NT2/D1 (cell line): ENCODE results near the gene SLC5A11.
"Not testable (repeated sequence)": the region's sequence is repeated elsewhere in the genome, so short reads cannot be mapped to it uniquely, and the experiment has no call there.

Experiments used
- DNase-seq: peaks from one replicate; pipeline ENCODE4 v3.0.0-alpha.2; 2011; ENCODE audit warnings: low read depth, low spot score
- H3K27me3 ChIP-seq: 2 replicates; pipeline ENCODE4 v1.6.0; 2011; ENCODE audit warnings: mild to moderate bottlenecking; ENCODE audit not compliant: insufficient read length, insufficient read depth
- H3K36me3 ChIP-seq: 2 replicates; pipeline ENCODE4 v1.6.1; 2011; ENCODE audit warnings: mild to moderate bottlenecking, low read length, mixed read lengths; ENCODE audit not compliant: insufficient read depth, insufficient read length
- H3K4me1 ChIP-seq: 2 replicates; pipeline ENCODE4 v1.5.1; 2011; ENCODE audit not compliant: insufficient read depth, insufficient read length
- H3K4me3 ChIP-seq: 2 replicates; pipeline ENCODE4 v1.5.1; 2011; ENCODE audit warnings: low read depth; ENCODE audit not compliant: insufficient read length
- H3K9ac ChIP-seq: 2 replicates; pipeline ENCODE4 v1.6.0; 2011; ENCODE audit warnings: low read depth; ENCODE audit not compliant: insufficient read length
- H3K9me3 ChIP-seq: 2 replicates; pipeline ENCODE4 v1.5.1; 2011; ENCODE audit warnings: mild to moderate bottlenecking, low read length; ENCODE audit not compliant: insufficient read depth
- SUZ12 ChIP-seq: IDR thresholded peaks from 2 replicates; pipeline ENCODE4 v1.6.1; 2011; ENCODE audit not compliant: insufficient read length, insufficient read depth; ENCODE audit errors: extremely low read depth
- YY1 ChIP-seq: IDR thresholded peaks from 2 replicates; pipeline ENCODE4 v1.6.1; 2011; ENCODE audit not compliant: insufficient read length, insufficient read depth
- ZNF274 ChIP-seq: IDR thresholded peaks from 2 replicates; pipeline ENCODE4 v1.6.1; 2011; ENCODE audit warnings: mild to moderate bottlenecking, low read depth, low read length

The SLC5A11 gene

GRCh38 chr16:24896439-24896838 lies 50.7 kb downstream of the SLC5A11 start:
- Histone ChIP-seq H3K27me3 (no peaks in the 10 kb centered on the region), H3K9me3 (no peaks in the 10 kb centered on the region), H3K36me3 (no peaks in the 10 kb centered on the region), H3K9ac (no peak overlapping the region), H3K4me3 (no peak overlapping the region), H3K4me1 (no peaks in the 10 kb centered on the region)
- no peak for DNase-seq
- TF ChIP-seq ZNF274 (no peak), SUZ12 (no peak), YY1 (no peak)

GRCh38 chr16:24897522-24897921 lies 51.8 kb downstream of the SLC5A11 start:
- H3K27me3 ChIP-seq, DNase-seq: not testable (repeated sequence)

GRCh38 chr16:24900230-24900629 lies 54.5 kb downstream of the SLC5A11 start:
- Histone ChIP-seq H3K36me3 (no peaks in the 10 kb centered on the region), H3K4me1 (no peaks in the 10 kb centered on the region), H3K9me3 (no peaks in the 10 kb centered on the region), H3K27me3 (no peaks in the 10 kb centered on the region), H3K9ac (no peak overlapping the region), H3K4me3 (no peak overlapping the region)
- no peak for DNase-seq
- no peak for TF ChIP-seq SUZ12
- no peak for TF ChIP-seq ZNF274
- no peak for TF ChIP-seq YY1

More at GRCh38 chr16:24897522-24897921, 51.8 kb downstream of the SLC5A11 start:
- not testable (repeated sequence) for H3K9me3 ChIP-seq, H3K4me1 ChIP-seq, H3K4me3 ChIP-seq, H3K9ac ChIP-seq, H3K36me3 ChIP-seq

- DNase-seq, result no peak
- no peaks in the 10 kb centered on the region for H3K4me1 ChIP-seq
- no peak overlapping the region for H3K9ac ChIP-seq
- H3K4me3 ChIP-seq, result no peak overlapping the region
- TF ChIP-seq ZNF274 (no peak), YY1 (no peak), SUZ12 (no peak)
- no peaks in the 10 kb centered on the region for H3K36me3 ChIP-seq
- no peaks in the 10 kb centered on the region for H3K9me3 ChIP-seq
- no peaks in the 10 kb centered on the region for H3K27me3 ChIP-seq
These were observed 60.5 kb downstream of the SLC5A11 start for GRCh38 chr16:24906199-24906808.

GRCh38 chr16:24906901-24907300 lies 61.1 kb downstream of the SLC5A11 start:
- H3K27me3 ChIP-seq, result no peaks in the 10 kb centered on the region
- DNase-seq, result no peak
- H3K36me3 ChIP-seq, result no peaks in the 10 kb centered on the region
- H3K4me1 ChIP-seq, result no peaks in the 10 kb centered on the region
- H3K9ac ChIP-seq, result no peak overlapping the region
- TF ChIP-seq SUZ12 (no peak), YY1 (no peak), ZNF274 (no peak)
- H3K9me3 ChIP-seq, result no peaks in the 10 kb centered on the region
- no peak overlapping the region for H3K4me3 ChIP-seq

- Histone ChIP-seq H3K4me3 (no peak overlapping the region), H3K4me1 (peaks cover 5% of the 10 kb centered on the region), H3K27me3 (no peaks in the 10 kb centered on the region), H3K9ac (no peak overlapping the region), H3K36me3 (no peaks in the 10 kb centered on the region), H3K9me3 (no peaks in the 10 kb centered on the region)
- TF ChIP-seq YY1, result no peak
- no peak for DNase-seq
These were observed 63.0 kb downstream of the SLC5A11 start for GRCh38 chr16:24908716-24909115.

- H3K27me3 ChIP-seq, result no peaks in the 10 kb centered on the region
- H3K4me1 ChIP-seq, result peaks cover 5% of the 10 kb centered on the region
- no peak overlapping the region for H3K9ac ChIP-seq
- no peak overlapping the region for H3K4me3 ChIP-seq
- no peak for DNase-seq
- no peak for TF ChIP-seq YY1
- no peak for TF ChIP-seq ZNF274
- no peak for TF ChIP-seq SUZ12
- no peaks in the 10 kb centered on the region for H3K9me3 ChIP-seq
- H3K36me3 ChIP-seq, result no peaks in the 10 kb centered on the region
These were observed 64.1 kb downstream of the SLC5A11 start for GRCh38 chr16:24909856-24910255.

GRCh38 chr16:24915019-24915418 lies 69.3 kb downstream of the SLC5A11 start:
- Histone ChIP-seq H3K9ac (no peak overlapping the region), H3K27me3 (no peaks in the 10 kb centered on the region), H3K9me3 (no peaks in the 10 kb centered on the region), H3K4me1 (peaks cover 10% of the 10 kb centered on the region), H3K4me3 (no peak overlapping the region), H3K36me3 (peaks cover 20% of the 10 kb centered on the region)
- DNase-seq, result no peak
- TF ChIP-seq ZNF274 (no peak), SUZ12 (no peak), YY1 (no peak)
